ENCODE results near the gene DNAJC8.

DNA sequence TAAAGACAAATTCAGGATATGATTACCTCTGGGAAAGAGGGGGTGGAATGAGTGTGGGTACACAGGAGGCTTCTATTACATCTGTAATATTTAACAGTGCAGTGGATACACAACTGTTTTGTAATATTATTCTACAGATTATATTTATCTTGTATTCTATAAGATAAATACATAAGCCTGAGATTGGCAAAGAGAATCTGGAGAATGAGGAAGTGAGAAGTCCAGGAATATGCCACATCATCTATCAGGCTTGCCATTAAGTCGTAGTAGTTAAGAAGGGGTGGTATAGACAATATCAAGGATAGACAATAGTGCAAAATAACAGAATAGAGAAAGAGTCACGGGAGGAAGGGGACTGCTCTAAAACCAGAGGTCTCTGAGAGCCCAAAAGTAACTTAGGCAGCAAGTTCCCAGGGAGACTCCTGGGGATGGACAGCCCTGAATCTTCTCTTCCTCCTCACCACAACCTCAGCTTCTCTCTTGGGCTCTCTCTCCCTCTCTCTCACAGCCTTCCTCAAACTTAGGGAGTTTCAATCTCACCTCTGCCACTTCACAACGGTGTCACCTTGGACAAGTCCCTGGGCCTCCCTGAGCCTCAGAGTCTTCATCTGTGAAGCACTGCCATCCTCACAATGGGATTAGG, 42.4 kb downstream of the DNAJC8 start:
- TF ChIP-seq SP1 (IDR thresholded peaks at IDR 0.05) (no peak), HDGF (IDR thresholded peaks at IDR 0.05; ENCODE audit: borderline replicate concordance) (no peak), FOXK2 (IDR thresholded peaks at IDR 0.05) (no peak), BHLHE40 (IDR thresholded peaks at IDR 0.05; ENCODE audit: borderline replicate concordance) (no peak), NFRKB (IDR thresholded peaks at IDR 0.05) (no peak), CTBP1 (IDR thresholded peaks at IDR 0.05; ENCODE audit: borderline replicate concordance) (no peak), ELF4 (IDR thresholded peaks at IDR 0.05) (no peak), SUZ12 (IDR thresholded peaks at IDR 0.05) (no peak), FOXM1 (IDR thresholded peaks at IDR 0.05; ENCODE audit: borderline replicate concordance) (no peak), ARNT (IDR thresholded peaks at IDR 0.05) (no peak)
- TF ChIP-seq, protein P1, sequence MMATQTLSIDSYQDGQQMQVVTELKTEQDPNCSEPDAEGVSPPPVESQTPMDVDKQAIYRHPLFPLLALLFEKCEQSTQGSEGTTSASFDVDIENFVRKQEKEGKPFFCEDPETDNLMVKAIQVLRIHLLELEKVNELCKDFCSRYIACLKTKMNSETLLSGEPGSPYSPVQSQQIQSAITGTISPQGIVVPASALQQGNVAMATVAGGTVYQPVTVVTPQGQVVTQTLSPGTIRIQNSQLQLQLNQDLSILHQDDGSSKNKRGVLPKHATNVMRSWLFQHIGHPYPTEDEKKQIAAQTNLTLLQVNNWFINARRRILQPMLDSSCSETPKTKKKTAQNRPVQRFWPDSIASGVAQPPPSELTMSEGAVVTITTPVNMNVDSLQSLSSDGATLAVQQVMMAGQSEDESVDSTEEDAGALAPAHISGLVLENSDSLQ (IDR thresholded peaks at IDR 0.05), result no peak
